ENCODE results near the gene SLC1A2.
A peak's percentile ranks its signal among the peaks of the same experiment; 100 is the strongest.

The SLC1A2 gene

DNA sequence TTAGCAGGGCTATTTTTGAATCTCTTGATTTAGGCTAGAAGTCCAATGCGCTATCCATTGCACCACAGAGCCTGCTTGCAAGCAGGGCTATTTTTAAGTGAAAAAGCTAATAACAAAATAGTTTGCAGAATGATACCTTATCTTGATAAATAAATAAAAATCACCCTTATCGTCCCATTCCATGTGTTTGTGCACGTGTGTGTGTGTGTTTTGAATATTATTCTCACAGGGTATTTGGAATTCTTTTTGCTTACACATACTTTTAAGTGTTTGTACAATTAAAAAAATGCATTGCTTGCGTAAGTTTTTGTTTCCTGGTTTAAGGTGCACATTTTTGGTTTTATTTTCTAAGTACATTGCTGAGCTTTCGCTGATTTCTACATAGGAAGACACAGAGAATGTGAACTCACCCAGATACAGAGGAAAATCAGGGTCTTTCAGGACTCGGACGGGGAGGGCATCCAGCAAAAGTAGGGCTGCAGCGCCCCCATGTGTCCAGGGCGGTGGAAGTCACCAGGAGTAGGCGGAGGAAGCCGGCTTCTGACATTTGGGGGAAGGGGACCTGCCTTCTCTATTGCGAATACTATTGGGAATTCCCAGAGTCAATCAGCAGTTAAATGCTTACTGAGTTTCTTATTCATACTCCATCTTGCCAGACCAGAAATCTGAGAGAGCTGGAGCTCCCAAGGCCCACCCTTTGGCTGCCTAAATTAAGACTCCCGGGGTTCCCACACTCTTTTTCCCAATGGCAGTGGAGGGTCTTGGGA, 27.3 kb downstream of the SLC1A2 start:
- Histone ChIP-seq H3K36me3 (no peaks in the 10 kb centered on the region), H3K9me3 (no peaks in the 10 kb centered on the region), H3K27me3 (no peaks in the 10 kb centered on the region), H3K27ac (no peak overlapping the region), H3K4me1 (ENCODE audit: control insufficient read depth in 1 of 2, insufficient read depth in 1 of 2, low read depth in 1 of 2, low read length in 1 of 2) (peaks cover 3 to 7% of the 10 kb centered on the region in 2 experiments), H3K4me3 (ENCODE audit: low read depth in 1 of 2, low read length in 1 of 2) (peak overlapping the region in 1 of 2 experiments; percentile 12)
- TF ChIP-seq, protein P1, sequence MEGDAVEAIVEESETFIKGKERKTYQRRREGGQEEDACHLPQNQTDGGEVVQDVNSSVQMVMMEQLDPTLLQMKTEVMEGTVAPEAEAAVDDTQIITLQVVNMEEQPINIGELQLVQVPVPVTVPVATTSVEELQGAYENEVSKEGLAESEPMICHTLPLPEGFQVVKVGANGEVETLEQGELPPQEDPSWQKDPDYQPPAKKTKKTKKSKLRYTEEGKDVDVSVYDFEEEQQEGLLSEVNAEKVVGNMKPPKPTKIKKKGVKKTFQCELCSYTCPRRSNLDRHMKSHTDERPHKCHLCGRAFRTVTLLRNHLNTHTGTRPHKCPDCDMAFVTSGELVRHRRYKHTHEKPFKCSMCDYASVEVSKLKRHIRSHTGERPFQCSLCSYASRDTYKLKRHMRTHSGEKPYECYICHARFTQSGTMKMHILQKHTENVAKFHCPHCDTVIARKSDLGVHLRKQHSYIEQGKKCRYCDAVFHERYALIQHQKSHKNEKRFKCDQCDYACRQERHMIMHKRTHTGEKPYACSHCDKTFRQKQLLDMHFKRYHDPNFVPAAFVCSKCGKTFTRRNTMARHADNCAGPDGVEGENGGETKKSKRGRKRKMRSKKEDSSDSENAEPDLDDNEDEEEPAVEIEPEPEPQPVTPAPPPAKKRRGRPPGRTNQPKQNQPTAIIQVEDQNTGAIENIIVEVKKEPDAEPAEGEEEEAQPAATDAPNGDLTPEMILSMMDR (IDR thresholded peaks at IDR 0.05): peak; percentile 84

DNA sequence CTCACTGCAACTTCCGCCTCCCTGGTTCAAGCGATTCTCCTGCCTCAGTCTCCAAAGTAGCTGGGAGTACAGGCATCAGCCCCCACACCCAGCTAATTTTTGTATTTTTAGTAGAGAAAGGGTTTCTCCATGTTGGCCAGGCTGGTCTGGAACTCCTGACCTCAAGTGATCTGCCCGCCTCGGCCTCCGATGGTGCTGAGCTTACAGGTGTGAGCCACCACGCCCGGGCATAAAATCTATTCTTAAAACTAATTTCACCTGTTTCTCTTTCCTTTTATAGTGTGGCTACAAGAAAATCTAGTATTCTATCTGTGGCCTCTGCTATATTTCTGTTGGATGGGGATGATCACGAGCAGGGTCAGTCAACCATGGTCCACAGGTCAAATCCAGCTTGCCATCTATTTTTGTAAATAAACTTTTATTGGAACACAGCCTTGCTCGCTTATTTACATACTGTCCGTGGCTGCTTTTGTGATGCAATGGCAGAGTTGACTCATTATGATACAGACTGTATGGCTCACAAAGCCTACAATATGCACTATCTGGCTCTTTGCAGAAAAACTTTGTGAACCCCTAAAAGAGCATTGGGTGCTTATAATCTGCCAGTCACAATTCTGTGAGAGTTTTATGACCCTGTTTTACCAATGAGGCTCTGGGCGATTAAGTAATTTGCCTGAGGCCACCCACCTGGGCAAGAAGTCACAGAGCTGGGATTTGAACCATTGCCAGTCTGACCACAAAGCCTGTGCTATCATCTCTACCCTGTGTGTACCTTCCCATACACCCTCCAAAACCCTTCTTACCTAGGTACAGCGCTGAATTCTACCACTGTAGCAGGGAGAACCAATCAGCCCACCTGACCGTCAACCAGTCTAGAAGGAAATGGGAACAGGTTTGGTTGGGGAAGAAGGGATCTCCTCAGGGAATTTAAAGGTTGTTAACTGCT, 28.3 kb downstream of the SLC1A2 start:
- Histone ChIP-seq H3K9me3 (no peaks in the 10 kb centered on the region), H3K4me3 (ENCODE audit: low read depth in 1 of 2, low read length in 1 of 2) (no peak overlapping the region), H3K27me3 (no peaks in the 10 kb centered on the region), H3K36me3 (no peaks in the 10 kb centered on the region), H3K4me1 (ENCODE audit: control insufficient read depth in 1 of 2, insufficient read depth in 1 of 2, low read depth in 1 of 2, low read length in 1 of 2) (peaks cover 3 to 7% of the 10 kb centered on the region in 2 experiments), H3K27ac (no peak overlapping the region)
- TF ChIP-seq, protein P1 (IDR thresholded peaks at IDR 0.05): no peak

DNA sequence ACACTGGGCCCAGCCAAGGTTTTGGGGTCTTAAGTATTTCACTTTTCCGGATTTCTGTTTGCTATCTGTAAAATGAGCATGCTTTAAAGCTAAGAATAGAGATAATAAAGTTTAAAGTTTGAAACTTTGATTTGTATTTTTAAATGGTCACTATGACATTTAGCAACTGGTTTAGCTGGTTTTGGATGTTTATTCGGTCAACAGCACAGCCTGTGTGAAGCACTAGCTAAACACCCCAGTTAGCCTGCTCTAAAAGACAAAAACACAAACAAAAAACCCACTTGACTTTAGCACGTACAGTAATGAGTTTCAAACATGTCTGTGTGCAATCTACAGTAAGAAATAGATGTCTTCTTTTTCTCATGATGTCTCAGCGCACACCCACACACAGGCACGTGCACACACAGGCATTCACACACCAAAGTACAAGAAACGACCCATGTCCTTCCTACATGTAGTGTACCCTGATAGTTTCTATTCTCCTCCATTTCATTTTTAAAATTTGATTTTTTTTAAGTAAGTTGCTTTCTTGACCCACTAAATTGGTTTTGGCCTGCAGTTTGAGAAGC, 29.4 kb downstream of the SLC1A2 start:
- no peaks in the 10 kb centered on the region for H3K36me3 ChIP-seq
- H3K4me3 ChIP-seq (ENCODE audit: low read depth in 1 of 2, low read length in 1 of 2): no peak overlapping the region
- H3K4me1 ChIP-seq (ENCODE audit: control insufficient read depth in 1 of 2, insufficient read depth in 1 of 2, low read depth in 1 of 2, low read length in 1 of 2): peaks cover 3 to 7% of the 10 kb centered on the region in 2 experiments
- H3K27ac ChIP-seq: no peak overlapping the region
- TF ChIP-seq, protein P1 (IDR thresholded peaks at IDR 0.05): no peak
- no peaks in the 10 kb centered on the region for H3K27me3 ChIP-seq
- H3K9me3 ChIP-seq: no peaks in the 10 kb centered on the region

DNA sequence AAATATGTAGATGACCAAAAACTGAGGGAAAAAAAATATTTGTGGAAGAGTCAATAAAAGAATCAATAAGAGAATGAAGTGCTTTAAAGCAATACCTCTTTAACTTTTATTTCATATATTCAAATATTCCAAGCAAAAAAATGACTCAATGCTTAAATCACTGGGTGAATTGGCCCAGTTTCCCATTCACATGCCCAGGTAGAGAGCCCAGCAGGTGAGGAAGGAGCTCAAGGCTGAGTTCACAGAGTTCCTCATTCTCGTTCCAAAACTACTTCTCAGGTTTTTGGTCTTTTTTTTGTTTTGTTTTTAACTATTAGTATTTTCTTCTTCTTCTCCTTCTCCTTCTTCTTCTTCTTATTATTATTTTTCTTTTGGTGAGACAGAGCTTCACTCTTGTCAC, 30.2 kb downstream of the SLC1A2 start:
- TF ChIP-seq, protein P1 (IDR thresholded peaks at IDR 0.05): no peak
- no peak overlapping the region for H3K4me3 ChIP-seq (ENCODE audit: low read depth in 1 of 2, low read length in 1 of 2)
- H3K4me1 ChIP-seq (ENCODE audit: control insufficient read depth in 1 of 2, insufficient read depth in 1 of 2, low read depth in 1 of 2, low read length in 1 of 2): peaks cover 3 to 7% of the 10 kb centered on the region in 2 experiments
- no peaks in the 10 kb centered on the region for H3K36me3 ChIP-seq
- H3K27ac ChIP-seq: no peak overlapping the region
- H3K9me3 ChIP-seq: no peaks in the 10 kb centered on the region
- no peaks in the 10 kb centered on the region for H3K27me3 ChIP-seq

DNA sequence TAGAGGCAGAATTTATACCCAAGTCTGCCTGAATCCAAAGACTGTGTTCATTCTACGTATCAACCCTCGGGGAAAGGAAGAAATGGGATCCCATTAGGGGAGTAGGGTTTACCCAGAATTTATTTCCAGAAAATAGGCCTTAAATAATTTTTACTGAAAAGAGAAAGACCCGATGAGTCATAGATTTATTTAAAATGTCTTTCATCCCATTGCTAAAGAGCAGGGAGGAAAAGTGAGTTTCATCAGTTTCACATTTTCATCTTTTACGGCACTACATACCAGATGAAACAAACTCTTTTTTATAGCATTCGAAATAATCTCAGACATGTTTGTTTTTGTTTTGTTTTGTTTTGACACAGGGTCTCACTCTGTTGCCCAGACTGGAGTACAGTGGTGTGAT, 31.3 kb downstream of the SLC1A2 start:
- no peak overlapping the region for H3K4me3 ChIP-seq (ENCODE audit: low read depth in 1 of 2, low read length in 1 of 2)
- no peaks in the 10 kb centered on the region for H3K9me3 ChIP-seq
- H3K36me3 ChIP-seq: no peaks in the 10 kb centered on the region
- H3K27me3 ChIP-seq: no peaks in the 10 kb centered on the region
- TF ChIP-seq, protein P1 (IDR thresholded peaks at IDR 0.05): no peak
- no peak overlapping the region for H3K27ac ChIP-seq
- H3K4me1 ChIP-seq (ENCODE audit: control insufficient read depth in 1 of 2, insufficient read depth in 1 of 2, low read depth in 1 of 2, low read length in 1 of 2): peaks cover 3 to 7% of the 10 kb centered on the region in 2 experiments
